ENCODE data around the gene NPM3.

Gene NPM3

DNA sequence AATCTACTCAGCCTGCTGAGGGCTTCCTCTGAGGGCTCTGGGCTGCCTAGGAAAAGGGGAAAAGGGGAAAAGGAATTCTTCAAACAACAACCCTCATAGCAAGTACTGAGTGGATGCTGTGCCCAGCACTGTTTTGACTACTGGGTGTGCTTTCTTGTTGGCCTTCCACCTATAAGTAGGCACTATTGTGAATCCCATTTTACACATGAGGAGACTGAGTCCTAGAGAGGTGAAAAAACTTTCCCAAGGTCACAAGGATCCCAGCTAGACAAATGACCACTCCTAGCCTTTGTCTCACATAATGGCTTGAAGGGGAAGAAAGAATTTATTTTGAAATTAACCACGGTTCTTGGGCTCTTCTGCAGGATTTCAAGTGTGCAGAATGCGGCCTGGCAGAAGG, 24.4 kb downstream of the NPM3 start:
- no peak overlapping the region for H3K27ac ChIP-seq
- TF ChIP-seq, protein P1, sequence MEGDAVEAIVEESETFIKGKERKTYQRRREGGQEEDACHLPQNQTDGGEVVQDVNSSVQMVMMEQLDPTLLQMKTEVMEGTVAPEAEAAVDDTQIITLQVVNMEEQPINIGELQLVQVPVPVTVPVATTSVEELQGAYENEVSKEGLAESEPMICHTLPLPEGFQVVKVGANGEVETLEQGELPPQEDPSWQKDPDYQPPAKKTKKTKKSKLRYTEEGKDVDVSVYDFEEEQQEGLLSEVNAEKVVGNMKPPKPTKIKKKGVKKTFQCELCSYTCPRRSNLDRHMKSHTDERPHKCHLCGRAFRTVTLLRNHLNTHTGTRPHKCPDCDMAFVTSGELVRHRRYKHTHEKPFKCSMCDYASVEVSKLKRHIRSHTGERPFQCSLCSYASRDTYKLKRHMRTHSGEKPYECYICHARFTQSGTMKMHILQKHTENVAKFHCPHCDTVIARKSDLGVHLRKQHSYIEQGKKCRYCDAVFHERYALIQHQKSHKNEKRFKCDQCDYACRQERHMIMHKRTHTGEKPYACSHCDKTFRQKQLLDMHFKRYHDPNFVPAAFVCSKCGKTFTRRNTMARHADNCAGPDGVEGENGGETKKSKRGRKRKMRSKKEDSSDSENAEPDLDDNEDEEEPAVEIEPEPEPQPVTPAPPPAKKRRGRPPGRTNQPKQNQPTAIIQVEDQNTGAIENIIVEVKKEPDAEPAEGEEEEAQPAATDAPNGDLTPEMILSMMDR (conservative IDR thresholded peaks at IDR 0.05), result no peak

DNA sequence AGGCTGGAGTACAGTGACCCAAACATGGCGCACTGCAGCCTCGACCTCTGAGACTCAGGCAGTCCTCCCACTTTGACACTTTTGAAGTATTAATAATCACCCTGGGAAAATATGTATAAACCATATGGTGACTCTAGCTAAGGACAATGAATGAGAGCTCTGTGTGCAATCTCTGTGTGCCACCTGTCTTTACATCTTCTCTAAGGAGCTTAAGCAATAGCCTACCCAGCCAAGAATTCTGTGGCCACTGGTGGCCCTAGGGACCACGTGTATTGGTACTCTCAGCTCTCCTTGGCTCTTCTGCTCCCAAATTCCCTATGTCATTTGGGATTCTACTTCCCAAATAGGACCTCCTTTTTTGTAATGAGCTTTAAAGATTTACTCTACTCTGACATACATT, 31.0 kb downstream of the NPM3 start:
- TF ChIP-seq, protein P1 (conservative IDR thresholded peaks at IDR 0.05), result no peak
- no peak overlapping the region for H3K27ac ChIP-seq

DNA sequence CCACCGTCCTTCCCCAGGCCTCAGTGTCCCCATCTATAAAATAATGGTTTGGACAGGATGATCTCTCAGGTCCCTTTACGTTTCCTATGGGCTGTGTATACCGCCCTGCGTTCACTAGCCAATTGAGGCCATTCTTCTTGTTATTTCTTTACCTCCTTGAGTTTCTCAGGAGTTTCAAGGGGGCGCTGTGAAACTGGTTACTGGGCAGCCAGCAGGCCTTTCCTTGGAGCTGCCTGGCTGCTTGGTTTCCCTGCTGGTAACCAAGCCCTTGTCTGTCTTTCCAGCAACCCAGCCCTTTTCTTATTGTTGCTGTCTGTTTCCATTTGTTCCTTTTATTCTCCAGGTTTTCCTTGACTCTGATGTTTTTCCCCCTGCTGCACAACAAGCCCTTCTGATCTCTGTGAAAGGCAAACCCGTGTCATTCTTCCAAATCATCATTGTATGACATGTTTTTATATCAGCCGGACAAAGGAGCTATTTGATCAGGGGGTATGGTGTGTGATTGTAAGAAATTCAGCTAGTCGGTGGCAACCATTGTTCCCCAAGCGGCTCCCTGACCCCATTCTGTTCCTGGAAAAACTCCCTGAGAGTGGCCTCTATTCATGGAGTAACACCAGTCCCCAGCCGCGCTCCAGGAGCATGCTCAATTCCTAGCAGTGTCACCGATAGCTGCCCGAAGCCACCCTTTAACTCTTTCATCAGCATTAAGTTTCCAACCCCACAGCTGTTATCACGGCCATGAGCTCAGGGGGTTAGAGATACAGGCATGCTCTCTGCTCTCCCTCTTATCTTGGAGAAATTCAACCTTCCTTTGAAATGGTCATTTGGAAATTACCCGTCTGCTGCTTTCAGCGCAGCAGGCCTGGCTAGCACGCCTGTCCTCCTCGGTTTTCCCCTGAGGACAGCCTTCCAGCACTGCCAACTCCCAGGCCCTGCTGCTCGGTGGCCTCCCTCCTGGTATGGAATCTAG, 33.9 kb downstream of the NPM3 start:
- no peak overlapping the region for H3K27ac ChIP-seq
- TF ChIP-seq, protein P1 (conservative IDR thresholded peaks at IDR 0.05), result no peak

DNA sequence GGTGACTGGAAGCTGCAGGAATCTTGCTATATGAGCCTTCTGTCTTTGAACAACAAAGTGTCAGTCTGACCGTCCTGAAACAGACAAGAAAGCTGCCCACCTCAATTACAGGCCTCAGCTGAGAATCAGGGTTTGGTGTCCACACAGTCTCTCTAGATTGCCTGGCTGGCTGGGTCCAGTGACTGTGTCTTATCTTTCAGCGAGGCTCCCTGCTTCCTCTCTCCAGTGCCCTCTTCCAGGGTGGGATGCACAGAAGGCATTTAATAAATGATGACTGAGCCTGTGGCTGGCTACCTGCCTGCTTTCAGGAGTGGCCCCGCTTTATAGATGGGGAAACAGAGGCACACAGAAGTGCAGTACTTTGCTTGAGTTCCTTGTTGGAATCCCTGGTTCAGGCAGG, 34.8 kb downstream of the NPM3 start:
- no peak overlapping the region for H3K27ac ChIP-seq
- TF ChIP-seq, protein P1 (conservative IDR thresholded peaks at IDR 0.05), result no peak

DNA sequence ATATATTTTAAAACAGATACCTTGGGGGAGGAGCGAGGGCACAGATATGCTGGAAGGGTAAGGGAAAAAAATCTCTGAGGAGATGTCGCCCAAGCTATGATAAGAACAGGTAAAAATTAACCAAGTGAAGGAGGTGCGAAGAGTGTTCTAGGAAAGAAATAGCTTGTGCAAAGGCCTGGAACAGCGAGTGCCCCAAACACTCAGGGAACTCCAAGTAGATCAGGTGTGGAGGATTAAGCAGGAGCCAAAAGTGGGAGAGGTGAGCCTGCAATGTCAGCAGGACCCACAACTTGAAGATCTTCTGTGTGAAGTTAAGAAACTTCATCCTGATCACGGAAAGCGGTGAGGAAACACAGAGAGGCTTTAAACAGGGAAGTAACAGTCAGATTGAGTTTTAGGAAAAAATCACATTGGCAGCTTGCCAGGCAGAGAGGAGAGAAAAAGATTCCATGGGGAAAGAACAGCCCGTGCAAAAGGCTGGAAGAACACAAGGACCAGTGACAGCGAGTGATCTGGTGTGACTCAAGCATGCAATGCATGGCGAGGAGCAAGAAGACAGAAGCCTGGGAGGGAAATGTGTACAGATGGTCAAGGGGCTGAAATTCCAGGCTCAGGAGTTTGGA, 38.1 kb downstream of the NPM3 start:
- H3K27ac ChIP-seq, result no peak overlapping the region
- TF ChIP-seq, protein P1 (conservative IDR thresholded peaks at IDR 0.05), result no peak

DNA sequence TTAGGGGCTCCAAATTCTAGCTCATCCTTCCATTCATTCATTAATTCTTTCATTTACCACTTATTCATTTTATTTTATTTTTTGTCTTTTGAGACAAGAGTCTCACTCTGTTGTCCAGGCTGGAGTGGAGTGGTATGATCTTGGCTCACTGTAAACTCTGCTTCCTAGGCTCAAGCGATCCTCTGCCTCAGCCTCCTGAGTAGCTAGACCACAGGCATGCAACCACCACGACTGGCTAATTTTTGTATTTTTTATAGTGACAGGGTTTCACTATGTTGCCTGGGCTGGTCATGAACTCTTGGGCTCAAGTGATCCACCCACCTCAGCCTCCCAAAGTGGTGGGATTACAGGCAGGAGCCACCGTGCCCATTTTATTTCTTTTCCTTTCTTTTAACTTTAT, 39.0 kb downstream of the NPM3 start:
- TF ChIP-seq, protein P1 (conservative IDR thresholded peaks at IDR 0.05), result no peak
- no peak overlapping the region for H3K27ac ChIP-seq

DNA sequence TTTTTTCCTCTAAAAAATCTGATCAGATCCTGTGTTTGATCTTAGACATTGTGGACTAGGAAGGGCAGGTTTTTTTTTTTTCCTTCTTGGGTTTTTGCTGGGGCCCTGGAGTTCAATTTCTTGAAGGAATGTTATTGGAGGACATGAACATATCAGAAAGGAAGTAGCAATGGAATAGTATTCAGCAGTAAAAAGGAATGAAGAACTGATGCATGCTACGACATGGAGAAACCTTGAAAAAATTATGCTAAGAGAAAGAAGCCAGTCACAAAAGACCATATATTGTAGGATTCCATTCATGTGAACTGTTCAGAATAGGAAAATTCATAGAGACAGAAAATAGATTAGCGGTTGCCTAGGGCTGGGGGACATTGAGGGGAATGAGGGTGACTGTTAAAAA, 41.3 kb downstream of the NPM3 start:
- no peak overlapping the region for H3K27ac ChIP-seq
- TF ChIP-seq, protein P1 (conservative IDR thresholded peaks at IDR 0.05), result no peak
